H1 (cell line): ENCODE results near the gene SLK. TPM values are rescaled to one million over a fixed set of nuclear protein-coding genes. Genes with fewer than 3 reads are reported as not detected.

Experiments used
- EP300 ChIP-seq, 2 experiments: IDR thresholded peaks; 1 replicate in 1 of 2; 2 replicates in 1 of 2; pipeline ENCODE4 v1.6.1; 2011 to 2012; ENCODE audit warnings: low read depth in 2 of 2, low read length in 2 of 2, mild to moderate bottlenecking in 2 of 2, borderline replicate concordance in 1 of 2, inconsistent platforms in 1 of 2, moderate library complexity in 1 of 2
- polyA plus RNA-seq, 7 experiments: library from polyadenylated mRNA; depleted of rRNA in 3 of 7; stranded (reverse) in 5 of 7; unstranded in 2 of 7; fragments of >200 nt in 5 of 7; fragments of 200-250 nt in 2 of 7; gene quantifications; 1 replicate in 5 of 7; 2 replicates in 1 of 7; 4 replicates in 1 of 7; pipeline versions ENCODE4 v1.2.1 to v1.2.3, GENCODE V29; 2011 to 2013; ENCODE audit warnings: missing spikeins in 2 of 7, mixed read lengths in 2 of 7
- total RNA-seq: library from RNA; stranded (reverse); fragmentation: NEBNext Ultra II Directional; extraction: Animal tissue kit (Norgen Biotek cat#: 25700); gene quantifications from 2 replicates; pipeline ENCODE4 v1.2.1, GENCODE V29; 2021

Gene SLK
- total and polyA plus RNA-seq, 2 of the 8 experiments (the other 6 are each of a cell fraction or from before 2014, with no cell fraction given) = 2.7 to 18.3 TPM

DNA sequence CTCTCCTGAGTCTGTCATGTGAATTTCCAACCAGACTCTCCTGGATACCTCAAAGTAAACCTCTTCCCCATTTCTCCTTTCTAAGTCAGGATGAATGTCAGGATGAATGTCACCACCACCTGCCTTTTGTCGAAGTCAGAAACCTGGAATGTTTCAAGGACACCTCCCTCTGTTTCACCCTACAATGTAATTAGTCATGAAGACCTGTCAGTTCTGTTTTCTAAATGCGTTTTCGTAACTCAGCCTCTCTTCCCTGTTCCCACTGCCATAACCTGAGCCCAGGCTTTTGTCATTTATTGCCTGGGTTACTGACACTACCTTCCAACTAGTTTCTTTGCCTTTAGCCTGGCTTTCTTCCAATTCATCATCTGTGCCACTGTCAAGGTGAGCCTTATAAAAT is 43.4 kb upstream of the SLK start (continued):
- TF ChIP-seq EP300 (IDR thresholded peaks at IDR 0.05; ENCODE audit: borderline replicate concordance in 1 of 2, low read depth in 2 of 2, low read length in 2 of 2) = no peak
